Heart right ventricle (tissue), 16 donors: ENCODE results near the gene PBLD. TPM values are rescaled to one million over a fixed set of nuclear protein-coding genes. Genes with fewer than 3 reads are reported as not detected.
"Not testable (repeated sequence)": the region's sequence is repeated elsewhere in the genome, so short reads cannot be mapped to it uniquely, and the experiment has no call there.

Source experiments
- ATAC-seq, 8 donors: fragments of 200-7000 bp; cut with Tn5 transposase; one replicate each; pipeline ENCODE4 v1.9.1; 2020; ENCODE audit warnings: mild to moderate bottlenecking in 8 of 8, moderate library complexity in 8 of 8, moderate number of reproducible peaks in 1 of 8
- DNase-seq, 2 donors: peaks; one replicate each; pipeline ENCODE4 v3.0.0-alpha.2; 2020
- H3K27ac ChIP-seq, 10 donors: fragments of 200-600 bp; sonication (generic) in 2 of 10; one replicate each; pipeline versions ENCODE4 v1.5.0 to v1.8.0; 2020 to 2022; ENCODE audit warnings: mild to moderate bottlenecking in 3 of 10
- H3K27me3 ChIP-seq, 7 donors: fragments of 200-600 bp; one replicate each; pipeline ENCODE4 v1.8.0; 2021 to 2022; ENCODE audit warnings: mild to moderate bottlenecking in 2 of 7
- H3K36me3 ChIP-seq, 9 donors: fragments of 200-600 bp; sonication (generic) in 1 of 9; one replicate each; pipeline versions ENCODE4 v1.5.0 to v1.8.0; 2020 to 2022; ENCODE audit warnings: mild to moderate bottlenecking in 2 of 9
- H3K4me1 ChIP-seq, 9 donors: fragments of 200-600 bp; sonication (generic) in 1 of 9; one replicate each; pipeline versions ENCODE4 v1.5.0 to v1.8.0; 2020 to 2022; ENCODE audit warnings: mild to moderate bottlenecking in 4 of 9
- H3K4me3 ChIP-seq, 10 donors: fragments of 200-600 bp; sonication (generic) in 2 of 10; one replicate each; pipeline versions ENCODE4 v1.5.0 to v1.8.0; 2020 to 2022; ENCODE audit warnings: mild to moderate bottlenecking in 7 of 10, moderate library complexity in 2 of 10
- H3K9me3 ChIP-seq, 11 donors: fragments of 200-600 bp in 10 of 11; sonication (generic) in 2 of 11; one replicate each; pipeline versions ENCODE4 v1.5.0 to v1.8.0; 2013 to 2022; ENCODE audit warnings: mild to moderate bottlenecking in 2 of 11, control low read depth in 1 of 11, moderate library complexity in 1 of 11
- WGBS, 2 donors: extraction: QIAGEN DNeasy Blood & Tissue Kit; methylation state at CpG; one replicate each; pipeline ENCODE4 v1.1.7; 2013; ENCODE audit warnings: inconsistent platforms in 1 of 2; 5-methylcytosine and 5-hydroxymethylcytosine counted together
- intact Hi-C, 10 donors: fragments of 100-400 bp; cut with DNase I; formaldehyde crosslinking; loops; one replicate each; pipeline versions ENCODE4 v1.11.1 to v1.14.2; 2022
- polyA plus RNA-seq, 2 donors: library from polyadenylated mRNA; stranded (reverse); fragments of 200-250 nt; gene quantifications; one replicate each; pipeline ENCODE4 v1.2.3, GENCODE V29; 2013
- total RNA-seq, 10 donors: library from RNA; stranded (reverse); fragmentation: NEBNext Ultra II Directional in 3 of 10; extraction: Animal tissue kit (Norgen Biotek cat#: 25700) in 3 of 10; gene quantifications; one replicate each; pipeline versions ENCODE4 v1.2.1 to v1.2.4, GENCODE V29; 2021 to 2023
- TF ChIP-seq, protein P1 (sequence below), 9 donors: fragments of 200-600 bp; sonication (generic) in 2 of 9; IDR thresholded peaks; one replicate each; pipeline versions ENCODE4 v1.5.0 to v1.8.0; 2021 to 2022; ENCODE audit warnings: antibody characterized with exemption in 9 of 9, mild to moderate bottlenecking in 5 of 9, moderate library complexity in 1 of 9
- donor health status: Arrhythmogenic right ventricular cardiomyopathy.
- donor health status: ischemic (EF 13 %, LVEDD 7.1; RV severe dilation, severe dysfunction).
- donor health status: healthy with polysubstance abuse.
- donor health status: DM: no; HTN: yes; CAD: no.
- donor health status: DM: no; HTN: no; CAD: no.
- donor health status: ischemic (EF 25% LVEDD 6.9; RV normal size, moderate dysfunction).
- donor health status: ischemic (EF 25% LVEDD 5.7; RV mildly dilated, moderate dysfunction).
- donor health status: healthy.
- donor health status: DM: yes; HTN: yes; CAD: no.
- donor health status: Ischemic cardiomyopathy.
- donor health status: ischemic (EF 35%, LVEDD 5.7; RV mildly dilated, moderate dysfunction).
- donor health status: nonischemic (EF 11% LVEDD 7.7; RV severe dilation, severe dysfunction).
- donor health status: DM: yes; HTN: yes; CAD: no.
- donor health status: PGD.
- donor health status: ischemic (EF 29% LVEDD 5.4; RV normal size, mild dysfunction).
- donor health status: nonischemic (EF 23%, LVEDD 6.1; RV moderate dilation, normal function).

The PBLD gene
- total and polyA plus RNA-seq, 12 donors, result 1.3 to 8.1 (median 5.5) TPM

DNA sequence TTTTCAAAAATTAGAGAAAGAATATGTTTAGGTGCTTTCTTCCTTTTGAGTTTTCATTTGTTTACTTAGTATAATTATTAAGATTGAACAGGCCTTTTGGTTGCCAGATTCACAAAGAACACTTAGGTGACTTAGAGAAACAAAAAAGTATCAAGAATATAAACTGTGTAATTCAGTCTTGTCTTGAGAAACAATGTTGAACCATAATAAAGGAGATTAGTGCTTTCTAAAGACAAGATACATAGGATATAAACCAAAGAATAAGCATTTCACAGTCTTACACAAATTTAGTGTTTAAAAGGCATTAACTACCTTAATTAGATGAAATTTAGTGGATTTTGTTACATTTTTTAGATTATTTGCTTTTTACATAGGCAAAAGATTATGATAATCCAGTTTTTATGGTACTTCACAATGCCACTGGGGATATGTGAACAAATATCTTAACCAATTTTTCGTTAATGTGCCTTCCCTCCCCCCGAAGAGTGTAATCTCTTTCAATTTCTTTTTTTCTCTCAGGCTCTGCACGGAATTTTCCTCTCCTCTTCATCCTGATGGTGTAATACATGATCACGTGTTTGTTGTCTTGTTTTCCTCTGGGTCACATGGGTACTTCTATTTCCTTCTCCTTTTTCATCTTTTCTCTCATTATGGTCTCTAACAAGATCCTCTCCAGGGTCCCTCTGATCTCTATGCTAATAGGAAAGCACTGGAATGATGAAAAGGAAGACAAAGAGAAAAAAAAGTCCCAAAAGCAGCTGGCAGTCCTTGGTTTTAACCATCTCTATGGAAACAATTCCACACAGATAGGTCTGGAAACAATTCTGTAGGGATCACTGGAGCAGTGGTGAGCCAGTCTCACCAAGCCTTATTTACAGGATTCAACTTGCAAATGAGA, 4.6 kb downstream of the PBLD start:
- WGBS, 2 donors, result 27 to 38% methylated on average over 4 of the region's 4 CpGs
- ATAC-seq, result no peak
- H3K4me1 ChIP-seq, result peaks cover 0 to 39% (median 9%) of the 10 kb centered on the region in 9 donors
- H3K36me3 ChIP-seq, result no peaks in the 10 kb centered on the region
- DNase-seq, result peak in 1 of 2 donors; percentile 16
- H3K27ac ChIP-seq, result peak overlapping the region in 9 of 10 donors; percentile 31 to 89 (median 69)
- no peaks in the 10 kb centered on the region for H3K9me3 ChIP-seq
- intact Hi-C loops, result no loop called here
- no peaks in the 10 kb centered on the region for H3K27me3 ChIP-seq
- H3K4me3 ChIP-seq, result peak overlapping the region in 5 of 10 donors; percentile 1 to 35 (median 21)
- TF ChIP-seq, protein P1, sequence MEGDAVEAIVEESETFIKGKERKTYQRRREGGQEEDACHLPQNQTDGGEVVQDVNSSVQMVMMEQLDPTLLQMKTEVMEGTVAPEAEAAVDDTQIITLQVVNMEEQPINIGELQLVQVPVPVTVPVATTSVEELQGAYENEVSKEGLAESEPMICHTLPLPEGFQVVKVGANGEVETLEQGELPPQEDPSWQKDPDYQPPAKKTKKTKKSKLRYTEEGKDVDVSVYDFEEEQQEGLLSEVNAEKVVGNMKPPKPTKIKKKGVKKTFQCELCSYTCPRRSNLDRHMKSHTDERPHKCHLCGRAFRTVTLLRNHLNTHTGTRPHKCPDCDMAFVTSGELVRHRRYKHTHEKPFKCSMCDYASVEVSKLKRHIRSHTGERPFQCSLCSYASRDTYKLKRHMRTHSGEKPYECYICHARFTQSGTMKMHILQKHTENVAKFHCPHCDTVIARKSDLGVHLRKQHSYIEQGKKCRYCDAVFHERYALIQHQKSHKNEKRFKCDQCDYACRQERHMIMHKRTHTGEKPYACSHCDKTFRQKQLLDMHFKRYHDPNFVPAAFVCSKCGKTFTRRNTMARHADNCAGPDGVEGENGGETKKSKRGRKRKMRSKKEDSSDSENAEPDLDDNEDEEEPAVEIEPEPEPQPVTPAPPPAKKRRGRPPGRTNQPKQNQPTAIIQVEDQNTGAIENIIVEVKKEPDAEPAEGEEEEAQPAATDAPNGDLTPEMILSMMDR (IDR thresholded peaks at IDR 0.05), result no peak

DNA sequence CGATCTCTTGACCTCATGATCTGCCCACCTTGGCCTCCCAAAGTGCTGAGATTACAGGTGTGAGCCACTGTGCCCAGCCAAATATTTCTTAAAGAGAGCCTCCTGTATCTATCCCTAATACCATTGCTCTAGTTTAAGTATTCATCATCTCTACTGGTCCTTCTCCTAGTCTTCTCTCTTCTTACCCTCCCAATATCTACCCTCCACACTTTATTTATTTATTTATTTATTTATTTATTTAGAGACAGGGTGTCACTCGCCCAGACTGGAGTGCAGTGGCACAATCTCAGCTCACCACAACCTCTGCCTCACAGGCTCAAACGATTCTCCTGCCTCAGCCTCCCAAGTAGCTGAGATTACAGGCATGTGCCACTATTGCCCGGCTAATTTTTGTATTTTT, 8.3 kb downstream of the PBLD start:
- ATAC-seq, intact Hi-C loops, H3K4me3 ChIP-seq, DNase-seq, H3K9me3 ChIP-seq, H3K36me3 ChIP-seq, H3K27me3 ChIP-seq, H3K27ac ChIP-seq: not testable (repeated sequence)
- WGBS, 2 donors, result 92 to 96% methylated on average over 4 of the region's 4 CpGs
- peaks cover 0 to 23% (median 6%) of the 10 kb centered on the region in 9 donors for H3K4me1 ChIP-seq

DNA sequence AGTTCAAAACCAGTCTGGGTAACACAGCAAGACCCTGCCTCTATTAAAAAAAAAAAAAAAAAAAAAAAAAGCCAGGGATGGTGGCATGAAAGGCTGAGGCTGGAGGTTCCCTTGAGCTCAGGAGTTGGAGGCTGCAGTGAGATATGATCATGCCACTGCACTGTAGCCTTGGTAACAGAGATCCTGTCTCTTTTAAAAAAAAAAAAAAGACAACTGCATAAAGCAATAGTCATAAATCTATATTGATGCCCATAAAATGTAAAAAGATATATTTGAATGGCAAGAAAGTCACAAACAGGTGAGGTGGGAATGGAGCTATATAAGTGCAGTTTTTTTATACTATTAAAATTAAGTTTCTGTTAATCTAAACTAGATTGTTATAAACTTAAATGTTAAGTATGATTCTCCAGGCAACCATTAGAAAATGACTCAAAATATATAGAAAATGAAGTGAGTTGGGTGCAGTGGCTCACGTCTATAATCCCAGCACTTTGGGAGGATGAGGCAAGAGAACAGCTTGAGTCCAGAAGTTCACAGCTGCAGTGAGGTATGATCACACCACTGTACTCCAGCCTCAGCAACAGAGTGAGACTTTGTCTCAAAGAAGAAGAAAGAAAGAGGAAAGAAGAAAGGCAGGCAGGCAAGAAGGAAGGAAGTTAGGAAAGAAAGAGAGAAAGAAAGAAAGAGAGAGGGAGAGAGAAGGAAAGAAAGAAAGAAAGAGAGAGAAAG, 14.2 kb downstream of the PBLD start:
- no peak for ATAC-seq
- H3K27ac ChIP-seq, result no peak overlapping the region
- H3K27me3 ChIP-seq, result no peaks in the 10 kb centered on the region
- peaks cover 0 to 27% (median 14%) of the 10 kb centered on the region in 11 donors for H3K9me3 ChIP-seq
- TF ChIP-seq, protein P1 (IDR thresholded peaks at IDR 0.05), result no peak
- H3K4me1 ChIP-seq, result peaks cover 0 to 4% (median 0%) of the 10 kb centered on the region in 9 donors
- WGBS, 2 donors, result 81 to 85% methylated on average over 1 of the region's 1 CpG
- H3K36me3 ChIP-seq, result no peaks in the 10 kb centered on the region
- H3K4me3 ChIP-seq, result no peak overlapping the region
- intact Hi-C loops, result no loop called here
- DNase-seq, result no peak

DNA sequence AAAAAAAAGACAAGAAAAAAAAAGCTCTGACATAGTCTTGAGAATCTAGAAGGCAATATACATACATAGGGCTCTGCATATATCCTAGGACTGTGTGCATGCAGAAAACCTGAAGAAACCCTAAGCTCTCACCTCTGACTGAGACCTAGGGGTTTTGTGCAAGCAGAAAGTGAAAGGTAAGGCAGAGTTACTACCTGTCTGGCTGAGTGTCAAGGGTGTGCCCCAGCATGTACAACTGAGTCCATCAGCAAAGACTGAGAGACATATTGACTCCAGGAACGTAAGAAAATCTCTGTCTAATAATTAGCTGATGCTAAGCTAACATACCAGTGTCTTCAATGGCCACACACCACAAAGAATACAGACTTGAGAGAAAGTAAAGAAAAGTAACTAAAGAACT, 17.1 kb downstream of the PBLD start:
- TF ChIP-seq, protein P1 (IDR thresholded peaks at IDR 0.05), result no peak
- intact Hi-C loops, result no loop called here
- 91 to 94% methylated on average over 1 of the region's 1 CpG for WGBS, 2 donors

DNA sequence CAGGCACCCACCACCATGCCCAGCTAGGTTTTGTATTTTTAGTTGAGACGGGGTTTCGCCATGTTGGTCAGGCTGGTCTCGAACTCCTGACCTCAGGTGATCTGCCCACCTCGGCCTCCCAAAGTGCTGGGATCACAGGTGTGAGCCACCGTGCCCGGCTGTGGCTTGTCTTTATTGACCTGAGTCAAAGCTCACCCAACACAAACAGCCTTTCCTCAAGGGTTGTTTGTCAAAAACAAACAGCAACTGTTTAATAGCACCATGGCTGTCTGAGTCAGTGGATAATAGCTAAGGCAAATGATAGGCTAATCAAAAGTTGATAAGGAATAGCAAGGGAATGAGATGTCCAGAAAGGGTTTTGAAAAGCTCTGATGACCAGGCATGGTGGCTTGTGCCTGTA, 17.8 kb downstream of the PBLD start:
- H3K36me3 ChIP-seq, DNase-seq, H3K27ac ChIP-seq, H3K27me3 ChIP-seq, ATAC-seq, H3K4me1 ChIP-seq, H3K4me3 ChIP-seq, intact Hi-C loops: not testable (repeated sequence)
- peaks cover 0 to 27% (median 14%) of the 10 kb centered on the region in 11 donors for H3K9me3 ChIP-seq
- WGBS, 2 donors, result 98 to 99% methylated on average over 6 of the region's 6 CpGs

More for the DNA sequence above, 17.1 kb downstream of the PBLD start:
- H3K27ac ChIP-seq, result no peak overlapping the region
- no peak for ATAC-seq
- H3K9me3 ChIP-seq, result peaks cover 0 to 27% (median 14%) of the 10 kb centered on the region in 11 donors
- DNase-seq, result no peak
- peaks cover 0 to 4% (median 0%) of the 10 kb centered on the region in 9 donors for H3K4me1 ChIP-seq
- H3K27me3 ChIP-seq, result no peaks in the 10 kb centered on the region
- no peaks in the 10 kb centered on the region for H3K36me3 ChIP-seq
- H3K4me3 ChIP-seq, result no peak overlapping the region
